ENCODE results near the gene FRMPD1. TPM values are rescaled to one million over a fixed set of nuclear protein-coding genes. Genes with fewer than 3 reads are reported as not detected.

The FRMPD1 gene
- total and polyA plus RNA-seq, 7 experiments from 2014 or later = not detected

- ATAC-seq = no peak
- ChIA-PET CTCF (no interaction called here), POLR2A (no interaction called here)
- H3K9me3 ChIP-seq (ENCODE audit: control insufficient read depth in 2 of 3, low read length in 3 of 3) = no peaks in the 10 kb centered on the region
- intact Hi-C loops (cut with micrococcal nuclease) = no loop called here
- H3K4me1 Mint-ChIP-seq = peaks cover 0 to 3% (median 0%) of the 10 kb centered on the region in 7 donors
- no peaks in the 10 kb centered on the region for H3K36me3 ChIP-seq (ENCODE audit: control insufficient read depth in 2 of 3, insufficient read depth in 3 of 3, low read length in 3 of 3)
- no peaks in the 10 kb centered on the region for H3K4me1 ChIP-seq (ENCODE audit: control insufficient read depth in 2 of 2, insufficient read depth in 2 of 2, low read length in 2 of 2)
- H3K36me3 Mint-ChIP-seq = no peaks in the 10 kb centered on the region
- H3K27me3 ChIP-seq (ENCODE audit: control insufficient read depth in 2 of 2, insufficient read depth in 2 of 2, low read length in 2 of 2) = no peaks in the 10 kb centered on the region
- no peak for DNase-seq
- peaks cover 0 to 6% (median 3%) of the 10 kb centered on the region in 5 donors for H3K27me3 Mint-ChIP-seq
- H3K4me3 ChIP-seq (ENCODE audit: low read length) = no peak overlapping the region
- H3K9me3 Mint-ChIP-seq = no peaks in the 10 kb centered on the region
- no peak overlapping the region for H3K27ac ChIP-seq (ENCODE audit: low read depth, low read length)
- no peak overlapping the region for H3K27ac Mint-ChIP-seq
- H3K4me3 Mint-ChIP-seq = no peak overlapping the region
Observed at GRCh38 chr9:37739222-37739621, 88.5 kb downstream of the FRMPD1 start.

GRCh38 chr9:37740128-37740527 is 89.4 kb downstream of the FRMPD1 start:
- Mint-ChIP-seq H3K4me3 (no peak overlapping the region), H3K27ac (no peak overlapping the region), H3K36me3 (no peaks in the 10 kb centered on the region), H3K27me3 (peaks cover 0 to 6% (median 0%) of the 10 kb centered on the region in 5 donors), H3K4me1 (peaks cover 0 to 3% (median 0%) of the 10 kb centered on the region in 7 donors), H3K9me3 (no peaks in the 10 kb centered on the region)
- H3K4me3 ChIP-seq (ENCODE audit: low read length) = no peak overlapping the region
- ATAC-seq (no peak), DNase-seq (no peak)
- no peaks in the 10 kb centered on the region for H3K27me3 ChIP-seq (ENCODE audit: control insufficient read depth in 2 of 2, insufficient read depth in 2 of 2, low read length in 2 of 2)
- no peaks in the 10 kb centered on the region for H3K36me3 ChIP-seq (ENCODE audit: control insufficient read depth in 2 of 3, insufficient read depth in 3 of 3, low read length in 3 of 3)
- no peaks in the 10 kb centered on the region for H3K9me3 ChIP-seq (ENCODE audit: control insufficient read depth in 2 of 3, low read length in 3 of 3)
- H3K4me1 ChIP-seq (ENCODE audit: control insufficient read depth in 2 of 2, insufficient read depth in 2 of 2, low read length in 2 of 2) = no peaks in the 10 kb centered on the region
- CTCF ChIA-PET = no interaction called here
- intact Hi-C loops (cut with micrococcal nuclease) = loop anchor here in 1 of 2 donors (10.0 kb wide), 1 partner anchor 325 kb away; the partner anchor contains the start of gene SHB
- no peak overlapping the region for H3K27ac ChIP-seq (ENCODE audit: low read depth, low read length)
- POLR2A ChIA-PET = no interaction called here

DNA sequence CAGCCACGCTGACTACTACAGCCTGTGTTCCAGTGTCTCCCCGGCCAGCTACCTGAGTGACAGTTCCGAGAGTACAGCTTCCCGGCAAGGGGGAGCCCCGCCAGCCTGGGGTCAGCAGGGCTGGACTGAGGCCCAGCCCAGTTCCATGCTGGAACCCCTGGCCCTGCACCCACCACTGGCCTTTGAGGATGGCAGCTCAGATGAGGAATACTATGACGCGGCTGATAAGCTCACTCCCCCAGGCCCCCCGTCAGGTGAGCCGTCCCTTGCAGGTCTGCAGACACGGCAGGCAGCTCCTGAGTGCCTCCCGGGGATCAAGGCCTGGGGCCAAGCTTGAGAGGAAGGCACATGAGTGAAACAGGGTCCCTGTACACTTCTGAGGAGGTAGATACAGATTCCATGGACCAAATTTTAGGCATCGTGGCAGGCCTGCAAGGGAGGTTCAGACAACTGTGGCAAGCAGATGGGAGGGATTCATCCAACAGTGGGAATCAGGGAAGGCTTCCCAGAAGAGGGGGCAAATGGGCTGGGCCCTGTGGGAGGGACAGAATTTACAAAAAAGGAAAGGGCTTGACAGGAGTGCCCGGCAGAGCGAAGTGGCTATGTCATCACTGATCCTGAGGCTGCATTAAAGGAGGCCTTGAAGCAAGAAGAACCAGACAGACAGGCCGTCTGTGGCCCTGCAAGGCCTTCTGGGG is 90.0 kb downstream of the FRMPD1 start:
- ChIA-PET POLR2A (no interaction called here), CTCF (no interaction called here)
- Mint-ChIP-seq H3K9me3 (no peaks in the 10 kb centered on the region), H3K27ac (no peak overlapping the region), H3K36me3 (no peaks in the 10 kb centered on the region), H3K4me1 (peaks cover 0 to 3% (median 0%) of the 10 kb centered on the region in 7 donors), H3K4me3 (no peak overlapping the region), H3K27me3 (peaks cover 0 to 6% (median 0%) of the 10 kb centered on the region in 5 donors)
- intact Hi-C loops (cut with micrococcal nuclease) = loop anchor here in 1 of 2 donors (10.0 kb wide), 1 partner anchor 324 kb away; the partner anchor contains the start of gene SHB
- ATAC-seq = no peak
- Histone ChIP-seq H3K27ac (ENCODE audit: low read depth, low read length) (no peak overlapping the region), H3K4me1 (ENCODE audit: control insufficient read depth in 2 of 2, insufficient read depth in 2 of 2, low read length in 2 of 2) (no peaks in the 10 kb centered on the region), H3K4me3 (ENCODE audit: low read length) (no peak overlapping the region), H3K9me3 (ENCODE audit: control insufficient read depth in 2 of 3, low read length in 3 of 3) (no peaks in the 10 kb centered on the region), H3K36me3 (ENCODE audit: control insufficient read depth in 2 of 3, insufficient read depth in 3 of 3, low read length in 3 of 3) (no peaks in the 10 kb centered on the region), H3K27me3 (ENCODE audit: control insufficient read depth in 2 of 2, insufficient read depth in 2 of 2, low read length in 2 of 2) (no peaks in the 10 kb centered on the region)
- DNase-seq = no peak

- no peaks in the 10 kb centered on the region for H3K27me3 Mint-ChIP-seq
- POLR2A ChIA-PET = no interaction called here
Observed at GRCh38 chr9:37745970-37746369, 95.2 kb downstream of the FRMPD1 start.

DNA sequence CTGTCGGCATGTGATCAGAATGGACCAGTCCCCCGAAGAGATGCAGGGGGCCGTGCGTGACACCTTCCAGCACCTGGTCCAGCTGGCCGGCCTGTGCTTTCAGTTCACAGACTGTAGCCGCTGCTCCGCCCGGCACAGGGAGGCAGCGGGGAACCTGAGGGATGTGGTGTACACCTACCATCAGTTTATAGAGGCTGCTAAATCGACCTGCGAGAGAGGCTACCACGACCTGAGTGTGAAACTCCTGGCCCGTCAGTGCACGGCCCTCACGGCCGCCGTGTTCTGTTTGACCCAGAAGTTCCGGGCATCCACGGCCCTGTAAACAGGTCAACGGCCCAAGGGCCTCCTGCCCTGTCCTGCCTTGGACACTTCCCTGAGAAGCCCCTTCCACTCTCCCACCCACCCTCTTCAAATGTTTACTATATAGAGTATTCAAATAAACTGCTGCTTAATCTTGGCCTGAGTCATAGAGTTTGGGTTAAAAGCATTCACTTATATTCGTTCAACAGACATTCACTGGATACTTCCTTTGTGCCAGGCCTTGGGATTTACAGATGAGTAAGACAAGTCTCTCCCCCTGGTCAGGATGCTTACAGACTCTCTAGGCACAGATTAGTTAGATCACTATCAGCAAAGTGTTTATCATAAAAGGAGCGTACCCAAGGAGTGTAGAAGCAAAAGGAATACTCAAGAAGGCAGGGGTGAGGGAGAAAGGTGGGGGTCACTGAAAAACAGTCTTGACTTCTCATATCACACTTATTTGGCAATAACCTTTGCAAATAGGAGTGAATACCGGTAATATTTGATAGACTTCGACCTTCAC is 95.9 kb downstream of the FRMPD1 start:
- POLR2A ChIA-PET = no interaction called here
- H3K27ac ChIP-seq (ENCODE audit: low read depth, low read length) = no peak overlapping the region
- H3K9me3 Mint-ChIP-seq = no peaks in the 10 kb centered on the region
- DNase-seq (no peak), ATAC-seq (no peak)
- no peaks in the 10 kb centered on the region for H3K9me3 ChIP-seq (ENCODE audit: control insufficient read depth in 2 of 3, low read length in 3 of 3)
- H3K36me3 Mint-ChIP-seq = no peaks in the 10 kb centered on the region
- H3K4me1 Mint-ChIP-seq = peaks cover 0 to 5% (median 4%) of the 10 kb centered on the region in 7 donors
- H3K4me3 ChIP-seq (ENCODE audit: low read length) = no peak overlapping the region
- CTCF ChIA-PET = no interaction called here
- H3K36me3 ChIP-seq (ENCODE audit: control insufficient read depth in 2 of 3, insufficient read depth in 3 of 3, low read length in 3 of 3) = no peaks in the 10 kb centered on the region
- no peak overlapping the region for H3K4me3 Mint-ChIP-seq
- peak overlapping the region in 2 of 9 donors; percentile 59 to 62 for H3K27ac Mint-ChIP-seq
- H3K4me1 ChIP-seq (ENCODE audit: control insufficient read depth in 2 of 2, insufficient read depth in 2 of 2, low read length in 2 of 2) = no peaks in the 10 kb centered on the region
- no peaks in the 10 kb centered on the region for H3K27me3 ChIP-seq (ENCODE audit: control insufficient read depth in 2 of 2, insufficient read depth in 2 of 2, low read length in 2 of 2)
- no peaks in the 10 kb centered on the region for H3K27me3 Mint-ChIP-seq
- intact Hi-C loops (cut with micrococcal nuclease) = loop anchor here (2.0 to 10.0 kb wide), 2 partner anchors 166 to 318 kb away; partner anchors contain the start of gene SHB (in 1 of the 2)

More at GRCh38 chr9:37745970-37746369, 95.2 kb downstream of the FRMPD1 start:
- H3K4me1 ChIP-seq (ENCODE audit: control insufficient read depth in 2 of 2, insufficient read depth in 2 of 2, low read length in 2 of 2) = no peaks in the 10 kb centered on the region
- H3K27me3 ChIP-seq (ENCODE audit: control insufficient read depth in 2 of 2, insufficient read depth in 2 of 2, low read length in 2 of 2) = no peaks in the 10 kb centered on the region
- intact Hi-C loops (cut with micrococcal nuclease) = loop anchor here (2.0 to 10.0 kb wide), 2 partner anchors 167 to 319 kb away; partner anchors contain the start of gene SHB (in 1 of the 2)
- Mint-ChIP-seq H3K27ac (no peak overlapping the region), H3K4me3 (no peak overlapping the region), H3K9me3 (no peaks in the 10 kb centered on the region), H3K4me1 (peaks cover 0 to 4% (median 2%) of the 10 kb centered on the region in 7 donors), H3K36me3 (no peaks in the 10 kb centered on the region)
- CTCF ChIA-PET = interaction anchor here (0.7 kb wide), 1 partner anchor 96 kb away, joined by 3 read pairs; no protein-coding TSS in a partner anchor
- DNase-seq (no peak), ATAC-seq (no peak)
- no peak overlapping the region for H3K4me3 ChIP-seq (ENCODE audit: low read length)
- no peak overlapping the region for H3K27ac ChIP-seq (ENCODE audit: low read depth, low read length)
- no peaks in the 10 kb centered on the region for H3K36me3 ChIP-seq (ENCODE audit: control insufficient read depth in 2 of 3, insufficient read depth in 3 of 3, low read length in 3 of 3)
- no peaks in the 10 kb centered on the region for H3K9me3 ChIP-seq (ENCODE audit: control insufficient read depth in 2 of 3, low read length in 3 of 3)

GRCh38 chr9:37747271-37747753 is 96.6 kb downstream of the FRMPD1 start:
- ATAC-seq = peak; percentile 88
- Mint-ChIP-seq H3K27me3 (no peaks in the 10 kb centered on the region), H3K27ac (peak overlapping the region in 2 of 9 donors; percentile 59 to 62), H3K36me3 (no peaks in the 10 kb centered on the region), H3K4me3 (no peak overlapping the region), H3K9me3 (no peaks in the 10 kb centered on the region), H3K4me1 (peaks cover 0 to 5% (median 4%) of the 10 kb centered on the region in 7 donors)
- Histone ChIP-seq H3K4me3 (ENCODE audit: low read length) (no peak overlapping the region), H3K4me1 (ENCODE audit: control insufficient read depth in 2 of 2, insufficient read depth in 2 of 2, low read length in 2 of 2) (no peaks in the 10 kb centered on the region), H3K9me3 (ENCODE audit: control insufficient read depth in 2 of 3, low read length in 3 of 3) (no peaks in the 10 kb centered on the region), H3K27me3 (ENCODE audit: control insufficient read depth in 2 of 2, insufficient read depth in 2 of 2, low read length in 2 of 2) (no peaks in the 10 kb centered on the region), H3K36me3 (ENCODE audit: control insufficient read depth in 2 of 3, insufficient read depth in 3 of 3, low read length in 3 of 3) (no peaks in the 10 kb centered on the region), H3K27ac (ENCODE audit: low read depth, low read length) (no peak overlapping the region)
- ChIA-PET CTCF (interaction anchor here (1.3 kb wide), 1 partner anchor 65 kb away, joined by 5 read pairs; no protein-coding TSS in a partner anchor), POLR2A (no interaction called here)
- peak in 8 of 9 donors; percentile 12 to 54 (median 39) for DNase-seq
- intact Hi-C loops (cut with micrococcal nuclease) = loop anchor here (2.0 to 10.0 kb wide), 2 partner anchors 165 to 317 kb away; partner anchors contain the start of gene SHB (in 1 of the 2)
